Spleen (tissue), 11 donors: ENCODE data around the gene ZNF681. TPM values are rescaled to one million over a fixed set of nuclear protein-coding genes. Genes with fewer than 3 reads are reported as not detected.

Source experiments
- DNase-seq: peaks from one replicate; pipeline ENCODE4 v3.0.0-alpha.2; 2020
- H3K27ac ChIP-seq, 8 donors: fragments of 200-600 bp; sonication (generic) in 7 of 8; 1 replicate in 4 of 8; 2 replicates in 4 of 8; pipeline versions ENCODE4 v1.5.0 to v1.8.0; 2016 to 2021; ENCODE audit warnings: inconsistent platforms in 4 of 8, mild to moderate bottlenecking in 4 of 8, moderate library complexity in 1 of 8
- H3K27me3 ChIP-seq, 7 donors: fragments of 200-600 bp; sonication (generic) in 6 of 7; replicated peaks in 1 of 7; 1 replicate in 4 of 7; 2 replicates in 3 of 7; pipeline versions ENCODE4 v1.5.0 to v1.8.0; 2016 to 2021; ENCODE audit warnings: inconsistent platforms in 3 of 7, mild to moderate bottlenecking in 1 of 7
- H3K36me3 ChIP-seq, 6 donors: fragments of 200-600 bp; sonication (generic) in 5 of 6; 1 replicate in 4 of 6; 2 replicates in 2 of 6; pipeline versions ENCODE4 v1.5.0 to v1.8.0; 2016 to 2021; ENCODE audit warnings: inconsistent platforms in 2 of 6
- H3K4me1 ChIP-seq, 6 donors: fragments of 200-600 bp; sonication (generic) in 5 of 6; 1 replicate in 3 of 6; 2 replicates in 3 of 6; pipeline versions ENCODE4 v1.5.0 to v1.8.0; 2016 to 2021; ENCODE audit warnings: inconsistent platforms in 3 of 6
- H3K4me3 ChIP-seq, 8 donors: fragments of 200-600 bp; sonication (generic) in 7 of 8; 1 replicate in 4 of 8; 2 replicates in 4 of 8; pipeline versions ENCODE4 v1.5.0 to v1.8.0; 2016 to 2021; ENCODE audit warnings: inconsistent platforms in 4 of 8, mild to moderate bottlenecking in 4 of 8, moderate library complexity in 2 of 8
- H3K9me3 ChIP-seq, 8 donors: fragments of 200-600 bp; sonication (generic) in 7 of 8; 1 replicate in 4 of 8; 2 replicates in 4 of 8; pipeline versions ENCODE4 v1.5.0 to v1.8.0; 2016 to 2021; ENCODE audit warnings: inconsistent platforms in 4 of 8
- POLR2A ChIP-seq, 3 donors: fragments of 450-650 bp; IDR thresholded peaks; one replicate each; pipeline ENCODE4 v1.5.1; 2017; ENCODE audit warnings: antibody characterized with exemption in 3 of 3, mild to moderate bottlenecking in 1 of 3
- POLR2AphosphoS5 ChIP-seq, 3 donors: sonication (generic); formaldehyde crosslinking; IDR thresholded peaks; one replicate each; pipeline ENCODE4 v1.5.1; 2017; ENCODE audit warnings: antibody characterized with exemption in 3 of 3
- WGBS, 5 donors: extraction: QIAGEN DNeasy Blood & Tissue Kit in 3 of 5; methylation state at CpG; one replicate each; pipeline versions ENCODE4 v1.1.5 to v1.1.7; 2013 to 2018; 5-methylcytosine and 5-hydroxymethylcytosine counted together
- intact Hi-C: fragments of 100-400 bp; cut with DNase I; formaldehyde crosslinking; loops from one replicate; pipeline ENCODE4 v1.15.0; 2023; ENCODE audit warnings: low total_unique reads
- polyA plus RNA-seq, 3 donors: library from polyadenylated mRNA; stranded (reverse); fragments of 200-250 nt; gene quantifications; one replicate each; pipeline ENCODE4 v1.2.1, GENCODE V29; 2013
- total RNA-seq, 7 donors: library from RNA; depleted of rRNA in 3 of 7; stranded (reverse); fragments of >200 nt in 3 of 7; fragmentation: NEBNext Ultra II Directional in 4 of 7; extraction: Animal tissue kit (Norgen Biotek cat#: 25700) in 4 of 7; gene quantifications; one replicate each; pipeline versions ENCODE4 v1.1.0 to v1.2.1, GENCODE V29; 2016 to 2021
- TF ChIP-seq, protein P1 (sequence below), 11 experiments: fragments of 200-600 bp in 7 of 11; fragments of 450-650 bp in 4 of 11; sonication (generic) in 4 of 11; IDR thresholded peaks in 8 of 11; conservative IDR thresholded peaks in 3 of 11; 1 replicate in 7 of 11; 2 replicates in 4 of 11; pipeline versions ENCODE4 v1.4.0 to v1.8.0; 2016 to 2021; ENCODE audit warnings: antibody characterized with exemption in 11 of 11, inconsistent platforms in 4 of 11, mild to moderate bottlenecking in 1 of 11
- donor health status: healthy with polysubstance abuse.
- donor health status: DM: no; HTN: no; CAD: no; lungs with moderate emphysema.
- donor health status: DM: no; HTN: no; CAD: no.
- donor health status: Bipolar disorder and iron deficiency.
- donor health status: healthy.
- donor health status: DM: no; HTN: no; CAD: no.
- donor health status: DM: yes; HTN: yes; CAD: no.

The ZNF681 gene
- total and polyA plus RNA-seq, 10 donors = 0.93 to 6.8 (median 3.8) TPM

DNA sequence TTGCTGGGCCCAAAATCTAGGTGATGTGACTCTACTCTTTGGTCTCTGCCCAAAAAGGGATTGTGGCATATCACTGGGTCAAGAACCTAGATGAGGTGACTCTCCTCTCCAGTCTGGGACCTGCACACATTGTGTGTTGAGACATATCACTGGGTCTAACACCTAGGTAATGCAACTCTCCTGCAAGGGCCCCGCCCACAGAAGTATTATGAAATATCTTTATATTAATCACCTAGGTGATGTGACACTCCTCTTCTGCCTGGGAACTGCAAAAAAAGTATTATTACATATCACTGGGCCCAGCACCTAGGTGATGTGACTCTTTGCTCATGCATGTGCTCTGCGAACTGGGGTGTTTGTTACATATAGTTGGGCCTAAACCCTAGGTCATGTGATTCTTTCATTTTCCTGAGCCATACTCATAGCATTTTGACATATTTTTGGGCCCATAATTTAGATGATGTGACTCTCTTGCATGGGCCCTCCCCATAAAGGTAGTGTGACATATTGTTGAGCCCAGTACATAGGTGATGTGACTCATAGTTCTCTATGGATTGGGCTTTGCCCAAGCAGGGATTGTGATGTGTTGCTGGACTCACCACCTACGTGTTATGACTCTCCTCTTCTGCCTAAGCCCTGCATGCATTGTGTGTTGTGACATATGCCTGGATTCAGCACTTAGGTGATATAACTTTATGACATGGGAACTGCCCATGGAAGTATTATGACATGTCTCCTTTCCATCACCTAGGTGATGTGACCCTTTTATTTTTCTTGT, 11.2 kb upstream of the ZNF681 start:
- intact Hi-C loops = loop anchor here (10.0 kb wide), 1 partner anchor 85 kb away; the partner anchor contains the start of gene ZNF675
- no peak for DNase-seq
- no peaks in the 10 kb centered on the region for H3K36me3 ChIP-seq

DNA sequence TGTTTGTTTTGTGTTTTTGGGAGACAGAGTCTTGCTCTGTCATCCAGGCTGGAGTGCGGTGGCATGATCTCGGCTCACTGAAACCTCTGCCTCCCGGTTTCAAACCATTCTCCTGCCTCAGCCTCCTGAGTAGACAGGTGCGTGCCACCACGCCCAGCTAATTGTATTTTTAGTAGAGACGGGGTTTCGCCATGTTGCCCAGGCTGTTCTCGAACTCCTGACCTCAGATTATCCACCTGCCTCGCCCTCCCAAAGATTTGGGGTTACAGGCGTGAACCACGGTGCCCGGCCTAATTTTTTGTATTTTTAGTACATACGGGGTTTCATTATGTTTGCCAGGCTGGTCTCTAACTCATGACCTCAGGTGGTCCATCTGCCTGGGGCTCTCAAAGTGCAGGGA, 8.3 kb upstream of the ZNF681 start:
- Histone ChIP-seq H3K4me1 (peaks cover 0 to 22% (median 8%) of the 10 kb centered on the region in 6 donors), H3K9me3 (peaks cover 0 to 6% (median 0%) of the 10 kb centered on the region in 8 donors), H3K27ac (no peak overlapping the region), H3K27me3 (no peaks in the 10 kb centered on the region), H3K4me3 (no peak overlapping the region), H3K36me3 (no peaks in the 10 kb centered on the region)
- TF ChIP-seq POLR2AphosphoS5 (IDR thresholded peaks at IDR 0.05) (no peak), POLR2A (IDR thresholded peaks at IDR 0.05) (no peak)
- TF ChIP-seq, protein P1, sequence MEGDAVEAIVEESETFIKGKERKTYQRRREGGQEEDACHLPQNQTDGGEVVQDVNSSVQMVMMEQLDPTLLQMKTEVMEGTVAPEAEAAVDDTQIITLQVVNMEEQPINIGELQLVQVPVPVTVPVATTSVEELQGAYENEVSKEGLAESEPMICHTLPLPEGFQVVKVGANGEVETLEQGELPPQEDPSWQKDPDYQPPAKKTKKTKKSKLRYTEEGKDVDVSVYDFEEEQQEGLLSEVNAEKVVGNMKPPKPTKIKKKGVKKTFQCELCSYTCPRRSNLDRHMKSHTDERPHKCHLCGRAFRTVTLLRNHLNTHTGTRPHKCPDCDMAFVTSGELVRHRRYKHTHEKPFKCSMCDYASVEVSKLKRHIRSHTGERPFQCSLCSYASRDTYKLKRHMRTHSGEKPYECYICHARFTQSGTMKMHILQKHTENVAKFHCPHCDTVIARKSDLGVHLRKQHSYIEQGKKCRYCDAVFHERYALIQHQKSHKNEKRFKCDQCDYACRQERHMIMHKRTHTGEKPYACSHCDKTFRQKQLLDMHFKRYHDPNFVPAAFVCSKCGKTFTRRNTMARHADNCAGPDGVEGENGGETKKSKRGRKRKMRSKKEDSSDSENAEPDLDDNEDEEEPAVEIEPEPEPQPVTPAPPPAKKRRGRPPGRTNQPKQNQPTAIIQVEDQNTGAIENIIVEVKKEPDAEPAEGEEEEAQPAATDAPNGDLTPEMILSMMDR (IDR thresholded peaks at IDR 0.05 in 8 of 11, conservative IDR thresholded peaks at IDR 0.05 in 3 of 11) = no peak
- no peak for DNase-seq
- 89 to 90% (median 89%) methylated on average over 13 of the region's 13 CpGs for WGBS, 5 donors
- intact Hi-C loops = loop anchor here (10.0 kb wide), 1 partner anchor 82 kb away; the partner anchor contains the start of gene ZNF675

More for the DNA sequence above, 11.2 kb upstream of the ZNF681 start:
- WGBS, 5 donors = 89 to 98% (median 94%) methylated on average over 3 of the region's 3 CpGs
- TF ChIP-seq, protein P1 (IDR thresholded peaks at IDR 0.05 in 8 of 11, conservative IDR thresholded peaks at IDR 0.05 in 3 of 11) = no peak
- TF ChIP-seq POLR2A (IDR thresholded peaks at IDR 0.05) = no peak
- TF ChIP-seq POLR2AphosphoS5 (IDR thresholded peaks at IDR 0.05) = no peak
- H3K27me3 ChIP-seq = no peaks in the 10 kb centered on the region
- no peak overlapping the region for H3K4me3 ChIP-seq
- H3K27ac ChIP-seq = no peak overlapping the region
- H3K9me3 ChIP-seq = peaks cover 0 to 6% (median 0%) of the 10 kb centered on the region in 8 donors
- no peaks in the 10 kb centered on the region for H3K4me1 ChIP-seq

DNA sequence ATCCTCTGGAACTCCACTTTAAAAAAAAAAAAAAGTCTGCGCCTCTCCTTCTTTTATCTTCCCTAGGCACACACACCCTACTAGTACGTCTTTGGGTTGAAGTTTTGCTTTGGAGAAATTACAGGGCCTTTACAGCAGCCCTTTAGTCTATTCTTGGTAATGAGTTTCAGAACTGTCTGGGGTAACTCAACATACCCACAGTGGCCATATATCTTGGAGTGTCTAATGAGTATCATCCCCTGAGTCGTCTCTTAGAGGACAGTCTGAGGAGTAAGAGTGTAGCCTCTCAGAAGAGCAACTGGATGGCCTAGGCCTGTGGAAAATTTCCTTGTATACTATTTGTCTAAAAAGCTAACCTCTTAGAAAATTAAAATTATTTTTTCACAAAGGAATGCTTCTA, 6.1 kb upstream of the ZNF681 start:
- Histone ChIP-seq H3K4me3 (no peak overlapping the region), H3K4me1 (peaks cover 0 to 22% (median 9%) of the 10 kb centered on the region in 6 donors), H3K27ac (no peak overlapping the region), H3K9me3 (peaks cover 0 to 6% (median 0%) of the 10 kb centered on the region in 8 donors), H3K27me3 (no peaks in the 10 kb centered on the region), H3K36me3 (no peaks in the 10 kb centered on the region)
- WGBS, 5 donors = 73 to 96% (median 80%) methylated on average over 3 of the region's 3 CpGs
- TF ChIP-seq POLR2AphosphoS5 (IDR thresholded peaks at IDR 0.05) = no peak
- TF ChIP-seq POLR2A (IDR thresholded peaks at IDR 0.05) = no peak
- TF ChIP-seq, protein P1 (IDR thresholded peaks at IDR 0.05 in 8 of 11, conservative IDR thresholded peaks at IDR 0.05 in 3 of 11) = no peak
- DNase-seq = no peak
- intact Hi-C loops = loop anchor here (10.0 kb wide), 1 partner anchor 80 kb away; the partner anchor contains the start of gene ZNF675
